ENCODE measurements around the gene WDFY3.
"Not testable (repeated sequence)": the region's sequence is repeated elsewhere in the genome, so short reads cannot be mapped to it uniquely, and the experiment has no call there.

The WDFY3 gene

DNA sequence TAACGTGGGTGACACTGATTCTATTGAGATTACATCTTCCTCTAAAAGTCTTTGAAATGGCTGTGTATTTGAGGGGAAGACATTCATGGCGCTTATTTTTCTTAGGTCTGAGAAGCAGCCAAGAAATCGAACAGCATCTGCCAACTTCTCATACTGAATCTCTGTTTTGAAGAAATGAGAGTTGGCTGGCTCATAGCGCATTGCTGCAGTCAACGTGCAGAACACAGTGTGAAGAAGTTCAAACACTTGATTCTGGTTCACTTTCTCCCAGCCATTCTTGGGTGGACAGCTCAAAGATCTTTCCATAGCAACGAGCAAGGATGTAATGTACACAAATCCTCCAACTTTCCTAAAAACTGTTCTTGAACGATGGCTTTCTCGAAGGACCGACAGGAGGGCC is 156.5 kb downstream of the WDFY3 start:
- no peak overlapping the region for H3K4me3 Mint-ChIP-seq
- H3K9me3 Mint-ChIP-seq = no peaks in the 10 kb centered on the region
- ATAC-seq (no peak), DNase-seq (ENCODE audit: low spot score in 2 of 2) (no peak)
- no peaks in the 10 kb centered on the region for H3K4me1 Mint-ChIP-seq
- no peak overlapping the region for H3K27ac Mint-ChIP-seq
- no peaks in the 10 kb centered on the region for H3K36me3 Mint-ChIP-seq

DNA sequence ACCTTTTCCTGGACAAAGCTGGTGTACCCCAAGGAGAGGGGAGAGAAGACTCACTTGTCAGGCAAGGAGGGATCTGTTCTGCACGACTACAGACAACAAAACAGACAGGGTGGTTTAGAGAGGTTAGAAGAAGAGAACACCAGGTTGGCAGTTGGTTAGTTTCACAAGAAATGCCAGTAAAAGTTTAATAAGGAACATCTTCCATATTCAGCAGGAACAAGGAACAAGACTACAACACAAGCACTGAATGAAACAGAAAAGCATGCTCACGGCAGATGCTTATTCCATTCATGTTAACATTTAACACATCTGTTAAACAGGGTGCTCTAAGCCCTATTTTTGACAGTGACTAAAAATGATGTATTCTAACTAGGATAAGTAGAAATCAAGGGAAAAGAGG is 158.2 kb downstream of the WDFY3 start:
- Mint-ChIP-seq H3K4me1 (no peaks in the 10 kb centered on the region), H3K9me3 (no peaks in the 10 kb centered on the region), H3K4me3 (no peak overlapping the region)

DNA sequence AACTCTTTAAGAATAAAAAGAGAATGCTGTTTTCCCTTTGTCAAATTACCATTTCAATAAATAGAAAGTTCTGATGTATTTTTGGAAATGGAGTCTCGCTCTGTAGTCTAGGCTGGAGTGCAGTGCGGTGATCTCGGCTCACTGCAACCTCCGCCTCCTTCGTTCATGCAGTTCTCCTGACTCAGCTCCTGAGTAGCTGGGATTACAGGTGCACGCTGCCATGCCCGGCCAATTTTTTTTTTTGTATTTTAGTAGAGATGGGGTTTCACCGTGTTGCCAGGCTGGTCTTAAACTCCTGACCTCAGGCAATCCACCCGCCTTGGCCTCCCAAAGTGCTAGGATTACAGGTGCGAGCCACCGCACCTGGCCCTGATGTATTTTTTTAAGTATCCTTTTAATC is 159.9 kb downstream of the WDFY3 start:
- not testable (repeated sequence) for H3K27ac Mint-ChIP-seq; ATAC-seq; DNase-seq (ENCODE audit: low spot score in 2 of 2)

More for the DNA sequence above, 158.2 kb downstream of the WDFY3 start:
- ATAC-seq = no peak
- no peak for DNase-seq (ENCODE audit: low spot score in 2 of 2)
- Mint-ChIP-seq H3K27ac (no peak overlapping the region), H3K36me3 (no peaks in the 10 kb centered on the region)

DNA sequence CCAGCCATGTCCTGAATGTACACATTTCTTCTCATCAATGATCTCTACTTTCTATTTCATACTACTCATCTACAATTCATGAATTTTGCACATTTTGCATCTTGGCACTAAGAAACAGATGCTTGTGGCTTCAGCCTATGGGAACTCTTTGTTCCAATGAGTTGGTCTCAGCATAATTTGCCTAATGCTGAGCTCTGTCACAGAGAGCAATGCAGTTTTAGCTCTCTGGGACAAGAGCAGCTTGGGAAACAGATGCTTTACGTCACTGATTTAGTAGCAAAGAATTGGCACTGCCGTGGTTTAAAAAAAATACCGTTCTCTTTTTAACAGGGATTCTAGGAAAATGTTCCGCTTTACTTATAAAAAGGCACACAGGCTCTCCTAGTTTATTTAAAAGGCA is 162.4 kb downstream of the WDFY3 start:
- no peaks in the 10 kb centered on the region for H3K9me3 Mint-ChIP-seq
- no peak overlapping the region for H3K4me3 Mint-ChIP-seq
- DNase-seq (ENCODE audit: low spot score in 2 of 2) (no peak), ATAC-seq (no peak)
- no peaks in the 10 kb centered on the region for H3K4me1 Mint-ChIP-seq
- H3K27ac Mint-ChIP-seq = no peak overlapping the region
- H3K36me3 Mint-ChIP-seq = no peaks in the 10 kb centered on the region

More for the DNA sequence above, 159.9 kb downstream of the WDFY3 start:
- not testable (repeated sequence) for H3K9me3 Mint-ChIP-seq, H3K36me3 Mint-ChIP-seq, H3K4me3 Mint-ChIP-seq, H3K4me1 Mint-ChIP-seq

DNA sequence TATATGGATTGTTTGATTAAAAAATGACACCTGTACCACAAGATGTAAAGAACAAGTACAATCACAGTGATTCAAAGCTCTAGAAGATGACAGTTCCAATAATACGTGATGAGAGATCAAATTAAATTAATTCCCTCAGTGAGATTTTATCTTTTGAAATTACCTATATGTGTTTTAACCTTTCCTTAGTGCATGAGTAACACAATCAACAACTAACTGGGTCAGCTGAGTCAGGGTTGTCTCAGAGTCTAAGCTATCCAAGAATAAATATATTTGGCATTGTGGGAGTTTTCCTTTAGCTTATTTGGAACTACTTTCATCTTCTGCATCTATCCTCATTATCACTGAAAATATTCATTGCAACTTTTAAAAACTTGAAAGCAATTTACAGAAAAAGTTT is 162.8 kb downstream of the WDFY3 start:
- Mint-ChIP-seq H3K36me3 (no peaks in the 10 kb centered on the region), H3K27ac (no peak overlapping the region), H3K4me3 (no peak overlapping the region), H3K4me1 (no peaks in the 10 kb centered on the region), H3K9me3 (no peaks in the 10 kb centered on the region)
- ATAC-seq (no peak), DNase-seq (ENCODE audit: low spot score in 2 of 2) (no peak)

DNA sequence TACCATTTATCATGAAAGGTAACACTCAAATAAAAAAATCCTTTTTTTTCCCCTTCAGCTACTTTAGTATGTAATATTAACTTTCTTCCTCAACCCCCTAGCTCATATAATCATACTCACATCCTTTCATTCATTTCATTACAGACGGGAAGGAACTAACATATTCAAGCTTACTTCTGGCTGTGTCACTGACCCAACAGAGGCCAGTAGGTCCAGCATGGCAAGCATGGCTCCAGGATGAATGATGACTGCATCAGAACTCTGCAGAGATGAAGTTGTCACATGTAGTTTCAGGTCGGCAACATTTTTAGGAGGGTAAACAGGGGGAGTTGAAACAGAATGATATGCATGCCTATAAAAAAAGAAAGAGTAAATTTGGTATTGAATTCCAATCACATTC is 163.4 kb downstream of the WDFY3 start:
- DNase-seq (ENCODE audit: low spot score in 2 of 2) (no peak), ATAC-seq (no peak)
- Mint-ChIP-seq H3K27ac (no peak overlapping the region), H3K4me1 (no peaks in the 10 kb centered on the region), H3K9me3 (no peaks in the 10 kb centered on the region), H3K36me3 (no peaks in the 10 kb centered on the region), H3K4me3 (no peak overlapping the region)

DNA sequence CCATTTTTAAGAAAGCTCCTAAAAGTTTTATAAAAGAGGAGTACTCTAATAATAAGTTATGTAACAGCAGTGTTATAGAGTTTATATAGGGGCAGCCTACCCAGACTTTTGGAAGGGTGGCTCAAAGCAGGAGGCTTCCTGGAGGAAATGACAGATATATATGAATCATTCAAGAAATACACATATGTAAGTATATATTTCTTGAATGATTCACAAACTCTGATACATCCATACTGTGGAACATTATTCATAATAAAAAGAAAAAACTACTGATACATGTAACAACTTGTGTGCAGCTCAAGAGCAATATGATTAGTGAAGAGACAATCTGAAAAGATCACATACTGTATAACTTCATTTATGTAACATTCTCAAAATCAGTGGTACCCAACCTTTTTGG is 166.2 kb downstream of the WDFY3 start:
- Mint-ChIP-seq H3K4me3 (no peak overlapping the region), H3K4me1 (no peaks in the 10 kb centered on the region), H3K27ac (no peak overlapping the region), H3K36me3 (no peaks in the 10 kb centered on the region), H3K9me3 (no peaks in the 10 kb centered on the region)
- no peak for ATAC-seq
- DNase-seq (ENCODE audit: low spot score in 2 of 2) = no peak

DNA sequence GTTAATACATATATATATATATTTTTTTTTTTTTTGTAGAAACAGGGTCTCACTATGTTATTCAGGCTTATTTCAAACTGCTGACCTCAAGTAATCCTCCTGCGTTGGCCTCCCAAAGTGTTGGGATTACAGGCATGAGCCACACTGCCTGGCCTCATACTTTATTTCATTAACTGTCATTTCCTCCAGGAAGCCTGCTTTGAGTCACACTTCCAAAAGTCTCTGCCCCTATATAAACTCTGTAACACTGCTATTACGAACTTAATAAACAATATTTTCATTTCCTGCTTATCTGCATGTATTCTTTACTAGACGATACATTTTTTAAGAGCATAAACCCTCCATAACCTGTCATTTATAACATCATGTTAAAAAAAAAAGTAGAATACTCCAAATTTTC is 167.2 kb downstream of the WDFY3 start:
- no peaks in the 10 kb centered on the region for H3K36me3 Mint-ChIP-seq
- DNase-seq (ENCODE audit: low spot score in 2 of 2) (no peak), ATAC-seq (no peak)
- no peak overlapping the region for H3K27ac Mint-ChIP-seq
- H3K9me3 Mint-ChIP-seq = no peaks in the 10 kb centered on the region
- no peaks in the 10 kb centered on the region for H3K4me1 Mint-ChIP-seq
- H3K4me3 Mint-ChIP-seq = no peak overlapping the region

DNA sequence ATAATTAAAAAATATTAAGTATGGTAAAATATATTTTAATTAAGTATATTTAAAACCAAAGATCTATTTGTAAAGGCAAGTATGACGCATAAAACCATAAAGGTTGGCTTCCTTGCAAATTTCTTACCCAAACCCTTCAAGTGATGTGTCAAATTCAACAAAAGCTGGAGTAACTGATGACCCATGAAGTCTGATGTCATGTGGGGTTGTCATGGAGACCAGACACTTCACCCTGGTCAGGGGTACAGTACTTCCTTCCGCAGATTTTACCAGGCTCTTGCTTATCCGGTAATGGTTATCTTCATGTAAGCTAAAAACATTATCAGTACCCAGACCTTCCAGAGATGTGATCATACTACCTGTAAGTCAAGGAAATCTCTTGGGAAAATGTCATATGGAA is 170.1 kb downstream of the WDFY3 start:
- no peak for ATAC-seq
- no peak overlapping the region for H3K27ac Mint-ChIP-seq
- H3K9me3 Mint-ChIP-seq = peaks cover 6% of the 10 kb centered on the region
- no peaks in the 10 kb centered on the region for H3K36me3 Mint-ChIP-seq
- no peak overlapping the region for H3K4me3 Mint-ChIP-seq
- DNase-seq (ENCODE audit: low spot score in 2 of 2) = no peak
- H3K4me1 Mint-ChIP-seq = no peaks in the 10 kb centered on the region

DNA sequence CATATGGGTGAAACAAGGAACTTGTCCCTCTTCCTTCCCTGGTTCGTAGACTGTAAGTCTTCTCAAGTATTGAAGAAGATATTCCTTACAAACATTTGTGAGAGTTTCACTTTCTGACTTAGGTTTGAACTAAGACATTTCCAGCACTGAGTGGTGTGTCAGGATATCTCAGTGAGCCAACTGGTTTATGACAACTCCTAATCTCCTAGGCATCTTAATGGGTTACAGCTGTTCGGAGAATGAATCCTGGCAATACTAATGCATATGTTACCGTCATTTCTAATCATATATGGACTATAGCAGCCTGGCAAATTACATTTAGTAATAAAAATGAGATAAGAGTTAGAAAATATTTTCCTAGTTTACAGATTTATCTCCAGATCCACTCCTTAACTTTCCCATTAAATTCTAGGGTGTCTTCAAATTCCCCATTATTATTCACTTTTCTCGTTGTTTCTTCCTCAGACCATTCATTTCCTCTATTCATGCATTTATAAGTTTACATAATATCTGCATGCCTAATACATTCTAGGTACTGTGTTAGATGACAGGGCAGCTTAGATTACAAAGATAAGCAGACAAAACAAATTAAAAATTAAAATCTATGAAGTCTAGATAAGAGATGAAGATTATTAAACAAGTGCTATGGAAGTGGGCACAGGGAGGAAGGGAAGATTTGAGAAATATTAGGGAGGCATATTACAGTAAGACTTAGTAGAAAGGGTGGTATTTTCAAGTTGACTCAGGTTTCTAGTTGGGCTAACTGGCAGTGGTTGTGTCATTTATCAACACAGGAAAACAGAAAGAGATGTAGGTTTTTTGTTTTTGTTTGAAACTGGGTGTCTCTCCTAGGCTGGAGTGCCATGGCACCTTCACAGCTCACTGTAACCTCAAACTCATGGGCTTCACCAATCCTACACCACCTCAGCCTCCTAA is 173.9 kb downstream of the WDFY3 start:
- ATAC-seq = no peak
- H3K9me3 Mint-ChIP-seq = peaks cover 6% of the 10 kb centered on the region
- no peaks in the 10 kb centered on the region for H3K4me1 Mint-ChIP-seq
- no peak for DNase-seq (ENCODE audit: low spot score in 2 of 2)
- no peak overlapping the region for H3K4me3 Mint-ChIP-seq
- no peak overlapping the region for H3K27ac Mint-ChIP-seq
- no peaks in the 10 kb centered on the region for H3K36me3 Mint-ChIP-seq

DNA sequence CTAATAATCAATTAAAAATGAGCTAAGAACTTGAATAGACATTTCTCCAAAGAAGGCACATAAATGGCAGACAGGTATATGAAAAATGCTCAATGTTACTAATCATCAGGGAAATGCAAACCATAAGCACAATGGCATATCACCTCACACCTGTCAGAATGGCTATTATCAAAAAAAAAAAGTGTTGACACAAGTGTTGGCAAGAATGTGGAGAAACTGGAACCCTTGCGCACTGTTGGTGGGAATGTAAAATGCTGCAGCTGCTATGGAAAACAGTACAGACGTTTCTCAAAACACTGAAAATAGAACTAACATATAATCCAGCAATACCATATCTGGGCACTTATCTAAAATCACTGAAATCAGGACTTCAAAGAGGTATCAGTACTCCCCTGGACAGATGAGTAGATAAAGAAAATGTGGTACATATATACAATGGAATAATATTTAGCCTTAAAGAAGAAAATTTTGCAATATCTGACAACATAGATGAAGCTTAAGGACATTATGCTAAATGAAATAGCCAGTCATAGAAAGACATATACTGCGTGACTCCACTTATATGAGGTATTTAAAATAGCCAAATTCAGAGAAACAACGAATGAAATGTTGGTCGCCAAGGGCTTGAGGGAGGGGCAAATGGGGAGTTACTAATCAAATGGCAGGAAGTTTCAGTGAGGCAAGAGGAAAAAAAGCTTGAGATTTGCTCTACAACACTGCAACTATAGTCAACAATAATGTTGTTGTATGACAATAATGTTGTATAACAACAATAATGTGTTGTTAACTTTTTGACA is 175.5 kb downstream of the WDFY3 start:
- no peaks in the 10 kb centered on the region for H3K36me3 Mint-ChIP-seq
- DNase-seq (ENCODE audit: low spot score in 2 of 2) (no peak), ATAC-seq (no peak)
- no peak overlapping the region for H3K4me3 Mint-ChIP-seq
- peaks cover 8% of the 10 kb centered on the region for H3K9me3 Mint-ChIP-seq
- no peaks in the 10 kb centered on the region for H3K4me1 Mint-ChIP-seq
- H3K27ac Mint-ChIP-seq = no peak overlapping the region

DNA sequence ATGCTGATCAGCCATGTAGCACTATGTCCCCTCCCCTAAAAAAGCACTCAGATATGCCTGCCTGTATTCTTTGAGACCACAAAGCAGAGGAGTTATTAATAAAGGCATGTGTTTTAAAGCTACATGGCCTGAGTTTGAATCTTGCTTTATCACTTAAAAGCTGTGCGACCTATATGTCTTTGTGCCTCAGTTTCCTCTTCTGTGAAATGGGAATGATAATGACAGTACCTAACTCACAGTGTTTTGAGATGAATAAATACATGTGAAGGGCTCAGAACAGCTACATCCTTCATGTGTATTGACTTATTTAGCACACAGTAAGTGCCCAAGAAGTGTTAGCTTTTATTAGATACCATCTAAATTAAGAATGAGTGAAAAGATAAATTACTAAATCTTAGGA is 180.0 kb downstream of the WDFY3 start:
- ATAC-seq = no peak
- DNase-seq (ENCODE audit: low spot score in 2 of 2) = no peak
- Mint-ChIP-seq H3K4me3 (no peak overlapping the region), H3K36me3 (no peaks in the 10 kb centered on the region), H3K9me3 (peaks cover 2% of the 10 kb centered on the region), H3K27ac (no peak overlapping the region), H3K4me1 (no peaks in the 10 kb centered on the region)

DNA sequence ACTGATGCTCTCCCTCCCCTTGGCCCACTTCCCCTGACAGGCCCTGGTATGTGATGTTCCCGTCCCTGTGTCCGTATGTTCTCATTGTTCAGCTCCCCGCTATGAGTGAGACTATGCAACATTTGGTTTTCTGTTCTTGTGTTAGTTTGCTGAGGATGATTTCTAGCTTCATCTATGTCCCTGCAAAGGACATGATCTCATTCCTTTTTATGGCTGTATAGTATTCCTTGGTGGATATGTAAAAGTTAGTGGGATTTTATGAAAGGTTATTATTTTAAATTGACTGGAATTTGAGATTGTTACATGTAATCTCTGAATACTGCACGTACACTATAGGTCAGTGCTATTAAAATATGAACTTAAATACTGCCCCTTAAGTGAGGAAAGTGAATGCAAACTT is 184.0 kb downstream of the WDFY3 start:
- DNase-seq (ENCODE audit: low spot score in 2 of 2) = no peak
- Mint-ChIP-seq H3K27ac (no peak overlapping the region), H3K36me3 (no peaks in the 10 kb centered on the region), H3K4me1 (no peaks in the 10 kb centered on the region), H3K9me3 (peaks cover 2% of the 10 kb centered on the region), H3K4me3 (no peak overlapping the region)
- no peak for ATAC-seq

DNA sequence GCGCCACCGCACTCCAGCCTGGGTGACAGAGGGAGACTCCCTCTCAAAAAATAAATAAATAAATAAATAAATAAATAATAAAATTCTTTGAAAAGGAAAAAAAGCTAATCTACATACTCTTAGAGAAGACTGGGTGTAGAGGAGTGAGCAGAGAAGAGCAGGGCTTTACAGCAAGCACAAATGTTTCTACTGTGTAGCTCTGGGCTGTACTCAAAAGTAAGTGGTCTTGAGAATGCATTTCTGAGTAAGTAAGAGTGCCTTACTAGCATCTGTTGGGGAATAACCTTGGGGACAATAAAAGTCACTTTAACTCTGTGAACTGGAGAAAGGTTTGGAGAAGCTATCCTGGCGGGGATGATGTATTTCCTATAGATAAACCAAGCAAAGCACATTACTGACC is 185.8 kb downstream of the WDFY3 start:
- Mint-ChIP-seq H3K4me3 (no peak overlapping the region), H3K9me3 (peaks cover 9% of the 10 kb centered on the region), H3K27ac (no peak overlapping the region), H3K36me3 (no peaks in the 10 kb centered on the region), H3K4me1 (no peaks in the 10 kb centered on the region)
- DNase-seq (ENCODE audit: low spot score in 2 of 2) (no peak), ATAC-seq (no peak)

DNA sequence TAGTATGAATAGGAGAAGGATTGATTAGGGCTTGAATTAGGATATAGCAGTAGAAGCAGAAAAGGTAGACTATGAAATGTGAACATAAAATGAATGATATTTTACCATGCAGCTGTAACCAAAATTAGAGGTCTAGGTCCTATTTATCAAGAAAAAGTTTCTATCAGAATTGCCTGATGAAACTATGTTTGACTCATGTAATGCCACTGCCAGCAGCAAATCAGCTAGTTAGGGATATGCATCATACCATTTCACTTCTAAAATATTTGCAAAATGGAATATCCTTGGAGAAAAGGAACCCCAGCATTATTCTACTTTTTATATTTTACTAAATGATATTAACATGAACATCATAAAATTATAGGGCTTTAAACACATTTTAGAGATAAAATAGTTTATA is 188.4 kb downstream of the WDFY3 start:
- no peaks in the 10 kb centered on the region for H3K36me3 Mint-ChIP-seq
- ATAC-seq = no peak

DNA sequence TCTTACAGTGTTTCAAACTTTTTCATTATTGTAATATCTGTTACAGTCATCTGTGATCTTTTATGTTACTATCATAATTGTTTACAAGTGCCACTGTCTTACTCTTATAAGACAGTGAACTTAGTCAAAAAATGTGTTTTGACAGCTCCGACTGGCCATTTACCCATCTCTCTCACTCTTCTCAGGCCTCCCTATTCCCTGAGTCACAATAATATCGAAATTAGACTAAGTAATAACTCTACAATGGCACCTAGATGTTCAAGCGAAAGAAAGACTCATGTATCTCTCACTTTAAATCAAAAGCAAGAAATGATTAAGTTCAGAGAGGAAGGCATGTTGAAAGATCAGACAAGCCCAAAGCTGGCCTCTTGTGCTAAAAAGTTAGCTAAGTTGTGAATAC is 199.3 kb downstream of the WDFY3 start:
- Mint-ChIP-seq H3K9me3 (no peaks in the 10 kb centered on the region), H3K4me3 (no peak overlapping the region), H3K4me1 (no peaks in the 10 kb centered on the region), H3K36me3 (no peaks in the 10 kb centered on the region), H3K27ac (no peak overlapping the region)
- no peak for DNase-seq (ENCODE audit: low spot score in 2 of 2)
- ATAC-seq = peak; percentile 76

More for the DNA sequence above, 188.4 kb downstream of the WDFY3 start:
- H3K4me3 Mint-ChIP-seq = no peak overlapping the region
- H3K27ac Mint-ChIP-seq = no peak overlapping the region
- H3K4me1 Mint-ChIP-seq = no peaks in the 10 kb centered on the region
- H3K9me3 Mint-ChIP-seq = peaks cover 9% of the 10 kb centered on the region
- no peak for DNase-seq (ENCODE audit: low spot score in 2 of 2)
